AG04450 (cell line): ENCODE measurements around the gene PLCB2. TPM values are rescaled to one million over a fixed set of nuclear protein-coding genes. Genes with fewer than 3 reads are reported as not detected.

ENCODE experiments used
- CTCF ChIA-PET: fragments of 300-600, 350-600 bp; formaldehyde crosslinking; extraction: SDS; loops from one replicate; lab custom pipeline; 2022; ENCODE audit warnings: antibody characterized with exemption, inconsistent platforms; lab: Charles Lee
- POLR2A ChIA-PET: fragments of 350-600 bp; formaldehyde crosslinking; extraction: SDS; loops from one replicate; lab custom pipeline; 2021; ENCODE audit warnings: antibody characterized with exemption, inconsistent platforms; lab: Yijun Ruan, JAX
- DNase-seq: peaks from one replicate; pipeline ENCODE4 v3.0.0-alpha.2; 2011; ENCODE audit warnings: low read depth, low spot score
- H3K27ac ChIP-seq: one replicate; pipeline ENCODE4 v1.5.1; 2012; ENCODE audit warnings: low read depth, low read length, control low read depth
- H3K27me3 ChIP-seq: one replicate; pipeline ENCODE4 v1.6.0; 2012; ENCODE audit warnings: low read length; ENCODE audit not compliant: control insufficient read depth, insufficient read depth
- H3K4me3 ChIP-seq: 2 replicates; pipeline ENCODE4 v1.5.1; 2011; ENCODE audit warnings: mild to moderate bottlenecking, low read depth, low read length, control low read depth
- H3K9me3 ChIP-seq: 2 replicates; pipeline ENCODE4 v1.5.1; 2012; ENCODE audit warnings: low read length; ENCODE audit not compliant: control insufficient read depth, insufficient read depth
- CTCF ChIP-seq: IDR thresholded peaks from 2 replicates; pipeline ENCODE4 v1.5.1; 2011; ENCODE audit warnings: low read depth, low read length, control low read depth, inconsistent platforms
- polyA plus RNA-seq: library from polyadenylated mRNA; depleted of rRNA; stranded (reverse); fragments of >200 nt; gene quantifications from 2 replicates; pipeline ENCODE4 v1.2.3, GENCODE V29; 2011

The PLCB2 gene
- polyA plus RNA-seq, 1 experiment = 0.24 TPM

- Histone ChIP-seq H3K4me3 (no peak overlapping the region), H3K27me3 (peaks cover 55% of the 10 kb centered on the region), H3K27ac (no peak overlapping the region), H3K9me3 (no peaks in the 10 kb centered on the region; the same call in 1 of the 2 replicates)
- no peak for DNase-seq
- CTCF ChIA-PET = interaction anchor here (0.6 to 6.9 kb wide), 3 partner anchors 10 to 69 kb away, joined by 3 to 56 read pairs (median 3); no protein-coding TSS in a partner anchor
- no peak for TF ChIP-seq CTCF
- POLR2A ChIA-PET = no interaction called here
Measured at GRCh38 chr15:40287505-40287904, 20.2 kb downstream of the PLCB2 start.

- no peak for DNase-seq
- peaks cover 53% of the 10 kb centered on the region for H3K27me3 ChIP-seq
Measured at GRCh38 chr15:40286794-40287193, 20.9 kb downstream of the PLCB2 start.

GRCh38 chr15:40286061-40286532 is 21.6 kb downstream of the PLCB2 start:
- no peak for TF ChIP-seq CTCF
- no peak for DNase-seq
- POLR2A ChIA-PET = no interaction called here

More at GRCh38 chr15:40286794-40287193, 20.9 kb downstream of the PLCB2 start:
- Histone ChIP-seq H3K4me3 (no peak overlapping the region), H3K27ac (no peak overlapping the region), H3K9me3 (no peaks in the 10 kb centered on the region; the same call in 1 of the 2 replicates)
- TF ChIP-seq CTCF = no peak
- POLR2A ChIA-PET = no interaction called here
- CTCF ChIA-PET = interaction anchor here (1.5 to 6.9 kb wide), 2 partner anchors 9 to 13 kb away, joined by 3 to 56 read pairs; no protein-coding TSS in a partner anchor

GRCh38 chr15:40285554-40286011 is 22.2 kb downstream of the PLCB2 start:
- ChIA-PET POLR2A (interaction anchor here (0.7 kb wide), 1 partner anchor 37 kb away, joined by 3 read pairs; no protein-coding TSS in a partner anchor), CTCF (interaction anchor here (0.6 to 6.9 kb wide), 5 partner anchors 11 to 68 kb away, joined by 3 to 56 read pairs (median 3); no protein-coding TSS in a partner anchor)
- Histone ChIP-seq H3K9me3 (peaks cover 7% of the 10 kb centered on the region; the same call in 1 of the 2 replicates), H3K27ac (no peak overlapping the region), H3K4me3 (no peak overlapping the region), H3K27me3 (peaks cover 59% of the 10 kb centered on the region)
- TF ChIP-seq CTCF = no peak
- DNase-seq = no peak

More at GRCh38 chr15:40286061-40286532, 21.6 kb downstream of the PLCB2 start:
- Histone ChIP-seq H3K27me3 (peaks cover 54% of the 10 kb centered on the region), H3K4me3 (no peak overlapping the region), H3K27ac (no peak overlapping the region), H3K9me3 (peaks cover 5% of the 10 kb centered on the region; the same call in 1 of the 2 replicates)
- CTCF ChIA-PET = interaction anchor here (0.7 to 6.9 kb wide), 3 partner anchors 9 to 21 kb away, joined by 3 to 56 read pairs (median 3); no protein-coding TSS in a partner anchor

- CTCF ChIA-PET = interaction anchor here (0.6 to 6.9 kb wide), 4 partner anchors 11 to 68 kb away, joined by 3 to 56 read pairs (median 4); no protein-coding TSS in a partner anchor
- Histone ChIP-seq H3K27ac (no peak overlapping the region), H3K27me3 (peaks cover 59% of the 10 kb centered on the region), H3K4me3 (no peak overlapping the region), H3K9me3 (peaks cover 7% of the 10 kb centered on the region; the same call in 1 of the 2 replicates)
- no peak for DNase-seq
- no peak for TF ChIP-seq CTCF
- POLR2A ChIA-PET = interaction anchor here (0.7 kb wide), 1 partner anchor 38 kb away, joined by 3 read pairs; no protein-coding TSS in a partner anchor
Measured at GRCh38 chr15:40285151-40285550, 22.6 kb downstream of the PLCB2 start.
